ENCODE data around the gene ITPKC. TPM values are rescaled to one million over a fixed set of nuclear protein-coding genes. Genes with fewer than 3 reads are reported as not detected.

ITPKC gene
- polyA plus RNA-seq, 1 of the 3 experiments (the other 2 are of a cell fraction): 6.3 TPM

- TF ChIP-seq IRF3 (IDR thresholded peaks at IDR 0.05; ENCODE audit: low read depth, low read length) (no peak), GABPA (IDR thresholded peaks at IDR 0.05; ENCODE audit: low read depth) (no peak), RFX5 (IDR thresholded peaks at IDR 0.05; ENCODE audit: low read length) (no peak), YY1 (IDR thresholded peaks at IDR 0.05; ENCODE audit: low read depth) (no peak)
Observed at GRCh38 chr19:40752257-40752781, 35.4 kb downstream of the ITPKC start (continued).

GRCh38 chr19:40754611-40755247, 37.8 kb downstream of the ITPKC start:
- POLR2A ChIA-PET: no interaction called here
- no peak overlapping the region for H3K4me3 ChIP-seq (ENCODE audit: low read depth in 2 of 2, low read length in 1 of 2)
- peaks cover 85% of the 10 kb centered on the region for H3K79me2 ChIP-seq (ENCODE audit: insufficient read depth)
- H3K9me2 ChIP-seq: no peaks in the 10 kb centered on the region
- CTCF ChIA-PET: interaction anchor here (0.6 kb wide), 1 partner anchor 1684 kb away, joined by 3 read pairs; no protein-coding TSS in a partner anchor
- DNase-seq: no peak
- peaks cover 15 to 34% of the 10 kb centered on the region in 2 experiments for H3K36me3 ChIP-seq (replicated peaks in 1 of 2; ENCODE audit: control insufficient read depth in 1 of 2, insufficient read depth in 2 of 2, low read length in 1 of 2)
- 93% methylated on average over 9 of the region's 9 CpGs for WGBS (ENCODE audit: low lambda C conversion rate)
- no peak overlapping the region for H3K27ac ChIP-seq (ENCODE audit: low read depth in 2 of 2, low read length in 1 of 2)
- H3F3A ChIP-seq (replicated peaks; ENCODE audit: insufficient read depth): peaks cover 6% of the 10 kb centered on the region
- H3K9me3 ChIP-seq: no peaks in the 10 kb centered on the region
- peaks cover 42% of the 10 kb centered on the region for H4K20me1 ChIP-seq (ENCODE audit: insufficient read depth)
- no peak overlapping the region for H2AFZ ChIP-seq (ENCODE audit: low read depth)
- H3K4me2 ChIP-seq: peak overlapping the region; percentile 38; the same call in 1 of the 2 replicates
- H3K9ac ChIP-seq: no peak overlapping the region; the same call in 1 of the 2 replicates
- no peak for TF ChIP-seq RCOR1 (IDR thresholded peaks at IDR 0.05; ENCODE audit: low read length)
- TF ChIP-seq EZH2phosphoT487 (IDR thresholded peaks at IDR 0.05; ENCODE audit: borderline replicate concordance, low read depth): no peak
- H3K27me3 ChIP-seq (ENCODE audit: insufficient read depth): no peaks in the 10 kb centered on the region
- H3K4me1 ChIP-seq (ENCODE audit: control insufficient read depth in 1 of 2, insufficient read depth in 2 of 2, low read depth in 1 of 2, low read length in 1 of 2): peaks cover 10 to 14% of the 10 kb centered on the region in 2 experiments; a peak in 2 of 4 replicates

GRCh38 chr19:40755248-40755624, 38.3 kb downstream of the ITPKC start:
- Histone ChIP-seq H3K9me2 (no peaks in the 10 kb centered on the region), H3F3A (replicated peaks; ENCODE audit: insufficient read depth) (peaks cover 7% of the 10 kb centered on the region), H3K27me3 (ENCODE audit: insufficient read depth) (no peaks in the 10 kb centered on the region), H4K20me1 (ENCODE audit: insufficient read depth) (peaks cover 42% of the 10 kb centered on the region), H3K4me2 (no peak overlapping the region), H3K9me3 (no peaks in the 10 kb centered on the region), H3K9ac (no peak overlapping the region), H3K79me2 (ENCODE audit: insufficient read depth) (peaks cover 82% of the 10 kb centered on the region), H2AFZ (ENCODE audit: low read depth) (no peak overlapping the region), H3K4me3 (ENCODE audit: low read depth in 2 of 2, low read length in 1 of 2) (no peak overlapping the region), H3K36me3 (replicated peaks in 1 of 2; ENCODE audit: control insufficient read depth in 1 of 2, insufficient read depth in 2 of 2, low read length in 1 of 2) (peaks cover 21 to 39% of the 10 kb centered on the region in 2 experiments), H3K4me1 (ENCODE audit: control insufficient read depth in 1 of 2, insufficient read depth in 2 of 2, low read depth in 1 of 2, low read length in 1 of 2) (peaks cover 7 to 11% of the 10 kb centered on the region in 2 experiments; a peak in 2 of 4 replicates), H3K27ac (ENCODE audit: low read depth in 2 of 2, low read length in 1 of 2) (no peak overlapping the region)
- TF ChIP-seq NRF1 (IDR thresholded peaks at IDR 0.05; ENCODE audit: low read depth, low read length): no peak
- TF ChIP-seq TCF12 (IDR thresholded peaks at IDR 0.05): no peak
- no peak for TF ChIP-seq USF2 (IDR thresholded peaks at IDR 0.05; ENCODE audit: borderline replicate concordance, low read depth, low read length)
- ChIA-PET POLR2A (no interaction called here), CTCF (no interaction called here)
- 100% methylated on average over 3 of the region's 3 CpGs for WGBS (ENCODE audit: low lambda C conversion rate)
- no peak for DNase-seq

All from SK-N-SH (cell line).